NT2/D1 (cell line): Measurements from ENCODE around the gene MRGPRF.

Experiments used
- DNase-seq: peaks from one replicate; pipeline ENCODE4 v3.0.0-alpha.2; 2011; ENCODE audit warnings: low read depth, low spot score
- H3K27me3 ChIP-seq: 2 replicates; pipeline ENCODE4 v1.6.0; 2011; ENCODE audit warnings: mild to moderate bottlenecking; ENCODE audit not compliant: insufficient read length, insufficient read depth
- H3K36me3 ChIP-seq: 2 replicates; pipeline ENCODE4 v1.6.1; 2011; ENCODE audit warnings: mild to moderate bottlenecking, low read length, mixed read lengths; ENCODE audit not compliant: insufficient read depth, insufficient read length
- H3K4me1 ChIP-seq: 2 replicates; pipeline ENCODE4 v1.5.1; 2011; ENCODE audit not compliant: insufficient read depth, insufficient read length
- H3K4me3 ChIP-seq: 2 replicates; pipeline ENCODE4 v1.5.1; 2011; ENCODE audit warnings: low read depth; ENCODE audit not compliant: insufficient read length
- H3K9ac ChIP-seq: 2 replicates; pipeline ENCODE4 v1.6.0; 2011; ENCODE audit warnings: low read depth; ENCODE audit not compliant: insufficient read length
- H3K9me3 ChIP-seq: 2 replicates; pipeline ENCODE4 v1.5.1; 2011; ENCODE audit warnings: mild to moderate bottlenecking, low read length; ENCODE audit not compliant: insufficient read depth
- SUZ12 ChIP-seq: IDR thresholded peaks from 2 replicates; pipeline ENCODE4 v1.6.1; 2011; ENCODE audit not compliant: insufficient read length, insufficient read depth; ENCODE audit errors: extremely low read depth
- YY1 ChIP-seq: IDR thresholded peaks from 2 replicates; pipeline ENCODE4 v1.6.1; 2011; ENCODE audit not compliant: insufficient read length, insufficient read depth
- ZNF274 ChIP-seq: IDR thresholded peaks from 2 replicates; pipeline ENCODE4 v1.6.1; 2011; ENCODE audit warnings: mild to moderate bottlenecking, low read depth, low read length

The MRGPRF gene

GRCh38 chr11:69032833-69033232, 19.8 kb upstream of the MRGPRF start:
- Histone ChIP-seq H3K9me3 (no peaks in the 10 kb centered on the region), H3K36me3 (peaks cover 4% of the 10 kb centered on the region), H3K9ac (no peak overlapping the region), H3K4me1 (peaks cover 17% of the 10 kb centered on the region), H3K27me3 (no peaks in the 10 kb centered on the region), H3K4me3 (no peak overlapping the region)
- no peak for DNase-seq
- no peak for TF ChIP-seq ZNF274

GRCh38 chr11:69030301-69030700, 17.3 kb upstream of the MRGPRF start:
- Histone ChIP-seq H3K36me3 (no peaks in the 10 kb centered on the region), H3K9ac (no peak overlapping the region), H3K4me3 (no peak overlapping the region), H3K9me3 (no peaks in the 10 kb centered on the region), H3K4me1 (peaks cover 17% of the 10 kb centered on the region), H3K27me3 (no peaks in the 10 kb centered on the region)
- no peak for DNase-seq
- TF ChIP-seq YY1 (no peak), ZNF274 (no peak), SUZ12 (no peak)

- Histone ChIP-seq H3K9ac (no peak overlapping the region), H3K4me3 (no peak overlapping the region)
- TF ChIP-seq SUZ12 (no peak), ZNF274 (no peak), YY1 (no peak)
These were observed 14.8 kb upstream of the MRGPRF start for GRCh38 chr11:69027704-69028372.

GRCh38 chr11:69024509-69024908, 11.5 kb upstream of the MRGPRF start:
- no peak for TF ChIP-seq SUZ12
- no peak for TF ChIP-seq ZNF274
- no peak for TF ChIP-seq YY1
- H3K9me3 ChIP-seq = no peaks in the 10 kb centered on the region
- DNase-seq = no peak

More at GRCh38 chr11:69027704-69028372, 14.8 kb upstream of the MRGPRF start:
- Histone ChIP-seq H3K36me3 (no peaks in the 10 kb centered on the region), H3K27me3 (no peaks in the 10 kb centered on the region), H3K9me3 (no peaks in the 10 kb centered on the region), H3K4me1 (peaks cover 8% of the 10 kb centered on the region)
- no peak for DNase-seq

GRCh38 chr11:69022260-69022659, 9.2 kb upstream of the MRGPRF start:
- Histone ChIP-seq H3K36me3 (no peaks in the 10 kb centered on the region), H3K9me3 (no peaks in the 10 kb centered on the region), H3K9ac (no peak overlapping the region), H3K4me3 (no peak overlapping the region), H3K27me3 (no peaks in the 10 kb centered on the region), H3K4me1 (no peaks in the 10 kb centered on the region)
- TF ChIP-seq ZNF274 (no peak), SUZ12 (no peak), YY1 (no peak)
- no peak for DNase-seq

More at GRCh38 chr11:69024509-69024908, 11.5 kb upstream of the MRGPRF start:
- Histone ChIP-seq H3K4me1 (no peaks in the 10 kb centered on the region), H3K36me3 (no peaks in the 10 kb centered on the region), H3K27me3 (no peaks in the 10 kb centered on the region), H3K9ac (no peak overlapping the region), H3K4me3 (no peak overlapping the region)

- DNase-seq = no peak
- Histone ChIP-seq H3K27me3 (no peaks in the 10 kb centered on the region), H3K9ac (no peak overlapping the region), H3K4me1 (peaks cover 9% of the 10 kb centered on the region), H3K4me3 (no peak overlapping the region), H3K36me3 (no peaks in the 10 kb centered on the region), H3K9me3 (no peaks in the 10 kb centered on the region)
- TF ChIP-seq YY1 (no peak), SUZ12 (no peak), ZNF274 (no peak)
These were observed 5.9 kb upstream of the MRGPRF start for GRCh38 chr11:69018924-69019323.

- no peak for DNase-seq
- TF ChIP-seq SUZ12 = no peak
- TF ChIP-seq ZNF274 = no peak
- no peak for TF ChIP-seq YY1
- Histone ChIP-seq H3K9ac (no peak overlapping the region), H3K27me3 (no peaks in the 10 kb centered on the region), H3K4me3 (no peak overlapping the region), H3K4me1 (peaks cover 9% of the 10 kb centered on the region), H3K36me3 (no peaks in the 10 kb centered on the region), H3K9me3 (no peaks in the 10 kb centered on the region)
These were observed 4.9 kb upstream of the MRGPRF start for GRCh38 chr11:69017951-69018350.
